Sigmoid colon (tissue), 7 donors: ENCODE results near the gene CNNM2. TPM values are rescaled to one million over a fixed set of nuclear protein-coding genes. Genes with fewer than 3 reads are reported as not detected.

Source experiments
- DNase-seq: peaks from one replicate; pipeline ENCODE4 v3.0.0-alpha.2; 2019
- H3K27ac ChIP-seq, 4 donors: fragments of 200-600 bp; sonication (generic); one replicate each; pipeline ENCODE4 v1.5.1; 2016 to 2019; ENCODE audit warnings: mild to moderate bottlenecking in 1 of 4
- H3K27me3 ChIP-seq, 3 donors: fragments of 200-600 bp; sonication (generic); one replicate each; pipeline ENCODE4 v1.5.1; 2019; ENCODE audit warnings: mild to moderate bottlenecking in 1 of 3
- H3K36me3 ChIP-seq, 4 donors: fragments of 200-600 bp; sonication (generic); one replicate each; pipeline ENCODE4 v1.5.1; 2016 to 2019
- H3K4me1 ChIP-seq, 4 donors: fragments of 200-600 bp; sonication (generic); one replicate each; pipeline ENCODE4 v1.5.1; 2017 to 2019
- H3K4me3 ChIP-seq, 4 donors: fragments of 200-600 bp; sonication (generic); one replicate each; pipeline ENCODE4 v1.5.1; 2017 to 2019; ENCODE audit warnings: mild to moderate bottlenecking in 2 of 4, moderate library complexity in 1 of 4
- H3K9me3 ChIP-seq, 4 donors: fragments of 200-600 bp in 3 of 4; sonication (generic) in 3 of 4; one replicate each; pipeline versions ENCODE4 v1.5.1 to v1.6.1; 2013 to 2019
- EP300 ChIP-seq, 4 donors: sonication (generic); formaldehyde crosslinking; IDR thresholded peaks; one replicate each; pipeline ENCODE4 v1.6.1; 2017; ENCODE audit warnings: antibody characterized with exemption in 4 of 4
- POLR2A ChIP-seq, 2 donors: fragments of 450-650 bp; IDR thresholded peaks; one replicate each; pipeline ENCODE4 v1.6.1; 2016; ENCODE audit warnings: antibody characterized with exemption in 2 of 2, mild to moderate bottlenecking in 2 of 2, moderate library complexity in 2 of 2
- POLR2AphosphoS5 ChIP-seq, 4 donors: sonication (generic); formaldehyde crosslinking; IDR thresholded peaks; one replicate each; pipeline ENCODE4 v1.6.1; 2017; ENCODE audit warnings: antibody characterized with exemption in 4 of 4
- WGBS, 2 donors: extraction: QIAGEN DNeasy Blood & Tissue Kit; methylation state at CpG; one replicate each; pipeline ENCODE4 v1.1.7; 2013; 5-methylcytosine and 5-hydroxymethylcytosine counted together
- intact Hi-C: fragments of 100-400 bp; cut with DNase I; formaldehyde crosslinking; loops from one replicate; pipeline ENCODE4 v1.15.1; 2023
- polyA plus RNA-seq, 3 donors: library from polyadenylated mRNA; stranded (reverse); fragments of 200-250 nt; gene quantifications; one replicate each; pipeline ENCODE4 v1.2.3, GENCODE V29; 2013
- total RNA-seq, 4 donors: library from RNA; depleted of rRNA; stranded (reverse); fragments of >200 nt; gene quantifications; one replicate each; pipeline ENCODE4 v1.1.0, GENCODE V29; 2016
- TF ChIP-seq, protein P1 (sequence below), 4 experiments: fragments of 450-650 bp in 3 of 4; fragments of 200-600 bp in 1 of 4; IDR thresholded peaks; one replicate each; pipeline ENCODE4 v1.5.1; 2016 to 2019; ENCODE audit warnings: antibody characterized with exemption in 4 of 4, mild to moderate bottlenecking in 3 of 4, moderate library complexity in 2 of 4
- donor health status: healthy with polysubstance abuse.
- donor health status: Bipolar disorder and iron deficiency.
- donor health status: healthy.

CNNM2 gene
- total RNA-seq (10 to 100 TPM in 1 of 4 donors, 1 to 10 TPM in 3; 3.6 to 11.1 (median 6.0) TPM), polyA plus RNA-seq (1 to 10 TPM; 2.4 to 7.0 (median 2.5) TPM)

DNA sequence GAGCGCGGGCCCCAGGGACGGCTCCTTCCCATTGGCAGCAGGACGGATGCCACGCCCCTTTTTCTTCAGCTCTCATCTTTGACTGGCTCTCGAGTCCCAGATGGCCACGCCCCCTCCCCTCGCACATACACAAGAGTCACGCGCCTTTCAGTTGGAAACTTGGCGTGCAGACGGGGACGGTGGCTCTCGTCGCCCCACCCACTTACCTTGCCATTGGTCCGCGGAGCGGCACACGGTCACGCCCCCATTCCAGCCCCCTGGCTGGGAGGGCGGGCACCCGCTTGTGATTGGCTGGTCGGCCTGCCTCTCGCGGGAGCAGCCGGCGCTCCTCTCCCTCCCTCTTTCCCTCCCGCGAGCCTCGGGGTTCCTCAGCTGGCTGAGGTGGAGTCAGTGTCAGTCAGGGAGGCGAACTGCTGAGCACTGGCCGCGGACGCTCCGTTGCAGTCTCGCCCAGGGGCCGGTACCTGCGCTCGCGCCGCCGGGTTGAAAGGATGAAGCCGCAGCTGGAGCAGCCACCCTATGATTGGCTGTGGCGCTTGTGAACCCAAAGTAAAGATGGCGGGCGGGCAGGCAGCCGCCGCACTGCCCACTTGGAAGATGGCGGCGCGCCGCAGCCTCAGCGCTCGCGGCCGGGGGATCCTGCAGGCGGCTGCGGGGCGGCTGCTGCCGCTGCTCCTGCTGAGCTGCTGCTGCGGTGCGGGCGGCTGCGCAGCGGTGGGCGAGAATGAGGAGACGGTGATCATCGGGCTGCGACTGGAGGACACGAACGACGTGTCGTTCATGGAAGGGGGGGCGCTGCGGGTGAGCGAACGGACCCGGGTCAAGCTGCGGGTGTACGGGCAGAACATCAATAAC is at the start of gene CNNM2:
Gene CNNM2, plus strand, starts transcription at position 333 of the 855 bp plus-strand sequence. Its CDS starts 187 bp downstream, at position 520.
- WGBS, 2 donors = 0 to 1% methylated on average over 80 of the region's 80 CpGs
- Histone ChIP-seq H3K4me1 (peaks cover 0 to 46% (median 37%) of the 10 kb centered on the region in 4 donors), H3K4me3 (peak within 1 kb of the TSS; percentile 62 to 97 (median 80)), H3K36me3 (no peaks in the 10 kb centered on the region), H3K27me3 (no peaks in the 10 kb centered on the region), H3K9me3 (no peaks in the 10 kb centered on the region), H3K27ac (peak within 1 kb of the TSS; percentile 82 to 95 (median 92))
- DNase-seq = peak; percentile 100
- TF ChIP-seq, protein P1, sequence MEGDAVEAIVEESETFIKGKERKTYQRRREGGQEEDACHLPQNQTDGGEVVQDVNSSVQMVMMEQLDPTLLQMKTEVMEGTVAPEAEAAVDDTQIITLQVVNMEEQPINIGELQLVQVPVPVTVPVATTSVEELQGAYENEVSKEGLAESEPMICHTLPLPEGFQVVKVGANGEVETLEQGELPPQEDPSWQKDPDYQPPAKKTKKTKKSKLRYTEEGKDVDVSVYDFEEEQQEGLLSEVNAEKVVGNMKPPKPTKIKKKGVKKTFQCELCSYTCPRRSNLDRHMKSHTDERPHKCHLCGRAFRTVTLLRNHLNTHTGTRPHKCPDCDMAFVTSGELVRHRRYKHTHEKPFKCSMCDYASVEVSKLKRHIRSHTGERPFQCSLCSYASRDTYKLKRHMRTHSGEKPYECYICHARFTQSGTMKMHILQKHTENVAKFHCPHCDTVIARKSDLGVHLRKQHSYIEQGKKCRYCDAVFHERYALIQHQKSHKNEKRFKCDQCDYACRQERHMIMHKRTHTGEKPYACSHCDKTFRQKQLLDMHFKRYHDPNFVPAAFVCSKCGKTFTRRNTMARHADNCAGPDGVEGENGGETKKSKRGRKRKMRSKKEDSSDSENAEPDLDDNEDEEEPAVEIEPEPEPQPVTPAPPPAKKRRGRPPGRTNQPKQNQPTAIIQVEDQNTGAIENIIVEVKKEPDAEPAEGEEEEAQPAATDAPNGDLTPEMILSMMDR (IDR thresholded peaks at IDR 0.05) = no peak
- peak in 1 of 2 donors; percentile 58 for TF ChIP-seq POLR2A (IDR thresholded peaks at IDR 0.05)
- TF ChIP-seq POLR2AphosphoS5 (IDR thresholded peaks at IDR 0.05) = peak; percentile 49 to 68 (median 62)
- intact Hi-C loops = loop anchor here (1.0 to 2.0 kb wide), 3 partner anchors 151 to 326 kb away; partner anchors contain the start of gene NT5C2

DNA sequence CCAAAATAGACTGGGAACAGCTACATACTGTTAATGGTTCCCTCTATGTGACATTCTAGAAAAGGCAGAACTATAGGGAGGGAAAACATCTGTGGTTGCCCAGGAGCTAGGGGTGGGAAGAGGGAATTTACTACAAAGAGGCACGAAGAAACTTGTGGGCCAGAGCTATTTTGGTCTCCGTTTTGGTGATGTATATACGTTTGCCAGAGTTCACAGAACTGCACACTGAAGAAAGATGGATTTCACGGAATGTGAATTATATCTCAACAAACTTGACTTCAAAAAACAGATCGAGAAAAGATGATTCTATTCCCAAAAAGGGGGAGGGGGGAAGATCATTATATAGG is 49.2 kb upstream of the CNNM2 start:
- DNase-seq = no peak
- Histone ChIP-seq H3K9me3 (no peaks in the 10 kb centered on the region), H3K27me3 (no peaks in the 10 kb centered on the region), H3K4me3 (peak overlapping the region; percentile 49 to 68 (median 60)), H3K27ac (peak overlapping the region; percentile 52 to 68 (median 56)), H3K4me1 (peaks cover 0 to 19% (median 9%) of the 10 kb centered on the region in 4 donors), H3K36me3 (peaks cover 0 to 12% (median 0%) of the 10 kb centered on the region in 4 donors)
- intact Hi-C loops = no loop called here
- WGBS, 2 donors = 28 to 42% methylated on average over 5 of the region's 5 CpGs
- no peak for TF ChIP-seq POLR2AphosphoS5 (IDR thresholded peaks at IDR 0.05)

DNA sequence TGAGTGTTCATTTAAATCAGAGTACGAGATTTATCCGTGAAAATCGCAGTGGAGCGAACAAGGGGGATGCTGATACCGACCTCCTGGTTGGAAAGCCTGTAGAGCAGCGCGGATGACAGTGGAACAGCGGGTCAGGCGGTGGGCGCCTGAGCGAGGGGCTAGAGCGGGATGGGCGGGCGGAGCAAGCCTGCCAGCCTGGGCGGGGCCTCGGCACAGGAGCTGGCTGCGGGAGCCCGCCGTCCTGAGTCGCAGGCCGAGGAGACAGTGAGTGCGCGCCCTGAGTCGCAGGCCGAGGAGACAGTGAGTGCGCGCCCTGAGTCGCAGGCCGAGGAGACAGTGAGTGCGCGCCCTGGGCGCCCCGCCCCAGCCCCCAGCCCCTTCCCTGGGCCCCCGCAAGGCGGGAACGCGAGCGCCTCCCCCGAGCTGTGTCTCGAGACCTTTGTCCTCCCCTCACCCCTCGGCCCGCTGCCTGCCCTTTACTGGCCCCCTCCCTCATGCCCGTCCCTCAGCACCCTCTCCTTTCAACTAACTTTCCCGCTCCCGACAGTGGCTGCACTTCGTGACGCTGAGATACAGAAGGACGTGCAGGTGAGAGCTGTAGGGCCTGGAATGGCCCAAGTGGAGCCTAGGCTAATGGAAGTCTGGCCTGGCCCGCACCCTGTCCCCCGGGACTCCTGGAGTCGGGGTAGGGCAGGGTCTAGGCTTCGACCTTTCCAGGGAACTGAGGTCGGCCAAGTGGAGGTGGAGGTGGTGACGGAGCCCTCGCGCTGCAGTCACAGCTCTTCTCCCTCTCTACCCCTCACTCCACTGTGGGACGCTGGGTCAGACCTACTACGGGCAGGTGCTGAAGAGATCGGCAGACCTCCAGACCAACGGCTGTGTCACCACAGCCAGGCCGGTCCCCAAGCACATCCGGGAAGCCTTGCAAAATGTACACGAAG is 48.6 kb upstream of the CNNM2 start, which contains the start of gene AS3MT:
Gene AS3MT, plus strand, starts transcription at position 213 of the 941 bp plus-strand sequence. Its CDS starts 123 bp downstream, at position 336.
- Histone ChIP-seq H3K4me1 (peaks cover 0 to 19% (median 9%) of the 10 kb centered on the region in 4 donors), H3K27me3 (no peaks in the 10 kb centered on the region), H3K36me3 (peaks cover 0 to 15% (median 1%) of the 10 kb centered on the region in 4 donors), H3K4me3 (peak within 1 kb of the TSS; percentile 49 to 68 (median 60)), H3K9me3 (no peaks in the 10 kb centered on the region), H3K27ac (peak within 1 kb of the TSS; percentile 52 to 68 (median 56))
- intact Hi-C loops = no loop called here
- DNase-seq = peak; percentile 68
- TF ChIP-seq POLR2AphosphoS5 (IDR thresholded peaks at IDR 0.05) (peak in 2 of 4 donors; percentile 27 to 36), EP300 (IDR thresholded peaks at IDR 0.05) (no peak), POLR2A (IDR thresholded peaks at IDR 0.05) (no peak)
- 10 to 13% methylated on average over 63 of the region's 63 CpGs for WGBS, 2 donors

DNA sequence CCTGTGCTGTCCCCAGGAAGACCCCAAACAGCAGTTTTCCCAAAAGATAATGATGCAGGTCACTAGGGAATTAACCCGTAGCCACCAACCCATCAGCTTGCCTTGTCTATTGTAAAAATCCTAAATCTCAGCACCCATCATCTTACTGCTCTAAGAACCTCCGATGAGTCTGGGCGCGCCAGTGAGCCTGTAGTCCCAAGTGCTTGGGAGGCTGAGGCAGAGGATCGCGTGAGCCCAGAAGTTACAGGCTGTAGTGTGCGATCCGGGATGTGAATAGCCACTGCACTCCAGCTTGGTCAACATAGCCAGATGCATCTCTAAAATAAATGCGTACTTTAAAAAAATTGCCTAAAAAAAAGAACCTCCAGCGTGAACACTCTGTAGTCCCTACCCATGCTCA is 47.9 kb upstream of the CNNM2 start:
- peaks cover 0 to 21% (median 2%) of the 10 kb centered on the region in 4 donors for H3K36me3 ChIP-seq
- intact Hi-C loops = no loop called here
- no peaks in the 10 kb centered on the region for H3K9me3 ChIP-seq
- H3K4me3 ChIP-seq = peak overlapping the region; percentile 49 to 68 (median 60)
- TF ChIP-seq EP300 (IDR thresholded peaks at IDR 0.05) (no peak), POLR2A (IDR thresholded peaks at IDR 0.05) (no peak), POLR2AphosphoS5 (IDR thresholded peaks at IDR 0.05) (no peak)
- TF ChIP-seq, protein P1 (IDR thresholded peaks at IDR 0.05) = no peak
- no peak for DNase-seq
- H3K4me1 ChIP-seq = peaks cover 0 to 19% (median 9%) of the 10 kb centered on the region in 4 donors
- H3K27ac ChIP-seq = no peak overlapping the region
- H3K27me3 ChIP-seq = no peaks in the 10 kb centered on the region
- 92 to 97% methylated on average over 10 of the region's 10 CpGs for WGBS, 2 donors

DNA sequence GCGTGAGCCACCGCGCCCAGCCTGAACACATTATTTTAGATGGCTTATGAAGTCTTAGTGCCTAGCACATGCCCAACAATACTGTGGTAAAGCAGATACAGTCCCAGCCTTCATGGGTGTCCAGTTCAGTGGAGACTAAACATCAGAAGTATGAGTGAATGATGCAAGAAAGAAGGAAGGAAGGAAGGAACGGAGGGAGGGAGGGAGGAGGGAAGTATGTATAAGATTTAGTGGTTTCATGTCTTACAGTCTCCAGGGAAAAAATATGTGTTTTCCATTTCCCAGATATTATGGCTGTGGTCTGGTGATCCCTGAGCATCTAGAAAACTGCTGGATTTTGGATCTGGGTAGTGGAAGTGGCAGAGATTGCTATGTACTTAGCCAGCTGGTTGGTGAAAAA is 45.9 kb upstream of the CNNM2 start:
- intact Hi-C loops = no loop called here
- Histone ChIP-seq H3K27ac (no peak overlapping the region), H3K4me1 (peaks cover 0 to 19% (median 9%) of the 10 kb centered on the region in 4 donors), H3K9me3 (no peaks in the 10 kb centered on the region), H3K36me3 (peaks cover 0 to 31% (median 2%) of the 10 kb centered on the region in 4 donors), H3K4me3 (no peak overlapping the region), H3K27me3 (no peaks in the 10 kb centered on the region)
- WGBS, 2 donors = 88 to 91% methylated on average over 4 of the region's 4 CpGs
- no peak for TF ChIP-seq EP300 (IDR thresholded peaks at IDR 0.05)
- TF ChIP-seq, protein P1 (IDR thresholded peaks at IDR 0.05) = no peak
- no peak for TF ChIP-seq POLR2AphosphoS5 (IDR thresholded peaks at IDR 0.05)
- no peak for TF ChIP-seq POLR2A (IDR thresholded peaks at IDR 0.05)
- no peak for DNase-seq
